HG03135 (cell line): ENCODE results near the gene PEX7.
"Not testable (repeated sequence)": the region's sequence is repeated elsewhere in the genome, so short reads cannot be mapped to it uniquely, and the experiment has no call there.

Source experiments
- ATAC-seq: cut with Tn5 transposase; IDR thresholded peaks from one replicate; pipeline ENCODE4 v1.9.1; 2021; ENCODE audit warnings: mild to moderate bottlenecking, moderate library complexity; ENCODE audit not compliant: unreplicated experiment

PEX7 gene

DNA sequence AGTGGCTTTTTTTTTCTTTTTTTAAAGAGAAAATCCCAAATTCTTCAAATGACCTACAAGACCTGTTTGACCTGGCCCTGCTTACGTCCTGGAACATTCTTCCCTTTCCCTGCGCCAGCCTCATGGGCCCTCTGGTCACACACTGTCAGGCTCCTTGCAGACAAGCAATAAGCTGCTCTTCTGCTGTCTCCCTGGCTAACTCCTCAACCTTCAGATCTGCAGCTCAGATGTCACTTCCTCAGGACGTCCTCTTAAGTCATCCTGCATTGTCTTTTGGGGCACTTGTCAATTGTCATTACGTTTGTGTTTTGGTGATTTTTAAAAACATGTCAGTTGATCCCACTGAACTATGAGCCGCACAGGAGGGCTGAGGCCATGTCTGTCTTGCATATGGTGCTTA lies 70.8 kb downstream of the PEX7 start:
- ATAC-seq = no peak

DNA sequence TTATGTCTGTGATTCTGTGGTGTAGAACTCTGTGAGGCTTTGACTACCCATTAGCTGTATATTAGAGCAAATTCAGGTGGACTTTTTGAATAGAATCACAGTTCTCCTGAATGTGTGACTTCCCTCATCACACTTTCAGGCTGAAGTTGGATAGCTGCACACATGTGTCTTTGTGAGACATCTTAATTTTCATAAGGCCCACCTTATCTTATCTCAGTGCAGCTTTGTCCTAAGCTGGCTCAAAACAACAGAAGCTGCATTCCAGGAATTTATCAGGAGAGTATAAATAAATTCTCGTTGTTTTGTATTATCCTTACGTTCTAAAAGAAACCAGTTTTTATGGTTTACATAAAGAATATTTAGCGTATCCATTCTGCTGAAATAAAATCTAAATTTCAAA lies 73.5 kb downstream of the PEX7 start:
- no peak for ATAC-seq

DNA sequence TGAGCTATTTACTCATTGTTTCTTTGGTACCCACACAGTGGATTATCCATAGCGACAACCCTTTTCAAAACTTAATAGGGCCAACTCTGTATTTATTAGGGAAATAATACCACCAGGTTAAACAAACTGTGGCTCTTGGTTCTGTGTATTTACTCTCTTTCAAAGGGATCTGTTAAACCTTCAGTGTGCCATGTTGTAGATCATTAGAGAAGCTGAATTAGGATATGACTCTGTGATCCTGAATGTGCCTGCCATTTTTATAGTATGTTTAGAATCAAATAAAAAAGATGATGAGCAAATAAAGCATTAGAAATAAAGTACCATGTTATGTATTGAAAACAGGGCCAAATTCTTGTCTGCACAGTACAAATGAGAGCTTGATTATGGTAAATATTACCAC lies 74.7 kb downstream of the PEX7 start:
- ATAC-seq = no peak

DNA sequence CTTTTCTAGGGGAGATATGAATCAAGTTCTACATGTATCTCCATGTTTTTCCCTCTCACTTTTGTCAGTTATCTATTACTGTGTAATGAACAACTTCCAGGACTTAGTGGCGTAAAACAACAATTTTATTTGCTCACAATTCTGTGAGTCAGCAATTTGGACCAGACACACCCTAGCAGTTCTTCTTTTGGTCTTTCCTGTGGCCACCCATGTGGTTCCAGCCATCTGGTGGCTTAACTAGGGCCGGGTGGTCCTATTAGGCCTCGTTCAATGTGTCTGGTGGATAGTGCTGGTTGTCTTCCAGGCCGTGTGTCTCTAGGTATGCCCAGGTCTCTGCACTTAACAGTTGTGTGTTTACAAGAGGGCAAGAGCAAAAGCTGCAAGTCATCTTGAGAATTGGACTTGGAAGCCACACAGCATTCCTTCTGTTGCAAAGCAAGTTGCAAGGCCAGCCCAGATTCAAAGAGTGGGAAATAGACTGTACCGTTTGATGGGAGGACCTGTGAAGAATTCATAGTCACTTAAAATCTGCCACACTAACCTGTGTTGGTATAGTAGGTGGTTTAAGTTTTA lies 78.9 kb downstream of the PEX7 start:
- ATAC-seq = no peak

DNA sequence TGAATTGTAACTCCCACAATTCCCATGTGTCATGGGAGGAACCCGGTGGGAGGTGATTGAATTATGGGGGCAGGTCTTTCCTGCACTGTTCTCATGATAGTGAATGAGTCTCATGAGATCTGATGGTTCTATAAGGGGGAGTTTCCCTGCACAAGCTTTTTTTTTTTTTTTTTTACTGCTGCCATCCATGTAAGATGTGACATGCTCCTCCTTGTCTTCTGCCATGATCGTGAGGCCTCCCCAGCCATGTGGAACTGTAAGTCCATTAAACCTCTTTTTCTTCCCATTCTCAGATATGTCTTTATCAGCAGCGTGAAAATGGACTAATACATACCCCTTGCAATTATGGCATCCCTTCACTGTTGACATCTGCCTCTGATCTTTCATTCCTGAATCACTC lies 82.1 kb downstream of the PEX7 start:
- not testable (repeated sequence) for ATAC-seq

DNA sequence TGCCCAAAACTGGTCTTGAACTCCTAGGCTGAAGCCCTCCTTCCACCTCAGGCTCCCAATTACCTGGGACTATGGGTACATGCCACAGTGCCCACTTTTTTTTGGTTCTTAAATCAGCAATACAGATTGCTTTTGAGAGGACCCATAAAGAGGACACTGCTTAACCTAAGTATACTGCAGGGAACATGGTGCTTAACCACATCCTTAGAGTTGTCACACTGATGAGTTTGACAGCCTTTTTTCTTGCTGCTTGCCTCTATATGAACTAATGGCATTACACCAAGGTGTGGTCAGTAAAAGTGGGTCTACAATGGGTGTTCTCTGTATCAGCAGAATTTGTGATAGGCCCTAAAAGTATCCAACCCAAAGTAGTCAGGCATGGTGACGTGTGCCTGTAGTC lies 92.6 kb downstream of the PEX7 start:
- no peak for ATAC-seq

DNA sequence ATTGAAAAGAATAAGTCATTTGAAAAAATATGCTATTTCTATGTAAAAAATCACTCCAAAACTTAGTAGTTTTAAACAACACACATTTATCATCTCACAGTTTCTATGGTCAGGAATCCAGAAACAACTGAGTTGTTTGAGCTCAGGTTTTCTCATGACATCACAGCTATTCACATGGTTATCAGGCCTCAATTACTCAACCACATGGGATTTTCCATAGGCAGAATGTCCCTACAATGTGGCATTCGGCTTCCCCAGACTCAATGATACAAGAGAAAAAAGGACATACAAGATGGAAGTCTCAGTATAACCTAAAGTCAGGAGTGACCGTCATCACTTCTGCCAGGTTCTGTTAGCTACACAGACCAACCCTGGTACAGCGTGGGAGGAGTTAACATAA lies 96.3 kb downstream of the PEX7 start:
- ATAC-seq = no peak

DNA sequence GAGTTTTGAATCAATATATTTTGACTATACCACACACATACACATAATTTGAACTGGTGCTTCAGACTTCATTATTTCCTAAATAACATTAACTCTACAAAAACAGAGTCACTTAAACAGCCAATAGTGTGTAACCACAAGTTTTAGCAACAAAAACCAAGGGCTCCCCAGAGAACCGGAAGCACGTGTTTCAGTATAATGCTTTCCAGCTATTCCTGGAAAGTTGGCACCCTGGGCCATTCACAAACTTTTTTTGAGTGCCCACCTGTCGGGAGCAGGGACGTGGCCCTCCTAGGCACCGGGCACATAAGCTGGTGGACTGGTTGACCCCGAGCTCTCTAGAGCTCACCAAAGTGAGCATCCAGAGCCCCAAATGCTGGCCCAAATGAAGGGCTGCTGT lies 97.8 kb downstream of the PEX7 start:
- no peak for ATAC-seq

DNA sequence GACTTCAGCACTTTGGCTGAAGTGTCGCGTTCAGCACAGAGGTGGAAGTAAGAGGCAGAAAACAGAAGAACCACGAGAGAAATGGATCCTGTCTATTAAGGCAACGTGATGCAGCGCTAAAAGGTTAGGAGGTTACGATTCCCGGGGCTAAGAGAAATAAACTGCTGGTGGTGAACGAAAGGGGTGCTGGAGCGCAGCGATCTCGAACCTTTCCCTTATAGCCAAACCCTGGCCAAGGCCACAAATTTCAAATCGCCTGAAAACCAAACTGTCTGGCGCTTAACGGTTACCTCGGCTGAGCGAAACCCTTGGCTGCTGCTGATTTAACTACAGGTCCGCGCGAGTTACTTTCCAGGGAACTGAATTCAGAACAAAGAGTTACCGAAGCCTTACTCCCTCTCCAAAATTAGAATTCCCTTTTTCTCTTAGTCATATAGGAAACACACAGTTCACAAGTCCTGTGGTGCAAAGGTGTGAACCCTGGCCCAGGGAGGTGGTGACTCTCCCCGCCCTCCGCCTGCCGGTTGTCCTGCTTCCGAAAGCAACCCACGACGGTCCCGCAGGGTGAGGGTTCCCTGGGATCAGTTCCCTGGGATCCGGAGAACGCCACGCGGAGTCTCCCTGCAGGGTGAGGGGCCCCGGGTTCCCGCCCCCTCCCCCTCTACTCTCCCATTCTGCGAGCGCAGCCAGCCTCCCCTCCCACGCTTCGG lies 98.4 kb downstream of the PEX7 start:
- no peak for ATAC-seq

DNA sequence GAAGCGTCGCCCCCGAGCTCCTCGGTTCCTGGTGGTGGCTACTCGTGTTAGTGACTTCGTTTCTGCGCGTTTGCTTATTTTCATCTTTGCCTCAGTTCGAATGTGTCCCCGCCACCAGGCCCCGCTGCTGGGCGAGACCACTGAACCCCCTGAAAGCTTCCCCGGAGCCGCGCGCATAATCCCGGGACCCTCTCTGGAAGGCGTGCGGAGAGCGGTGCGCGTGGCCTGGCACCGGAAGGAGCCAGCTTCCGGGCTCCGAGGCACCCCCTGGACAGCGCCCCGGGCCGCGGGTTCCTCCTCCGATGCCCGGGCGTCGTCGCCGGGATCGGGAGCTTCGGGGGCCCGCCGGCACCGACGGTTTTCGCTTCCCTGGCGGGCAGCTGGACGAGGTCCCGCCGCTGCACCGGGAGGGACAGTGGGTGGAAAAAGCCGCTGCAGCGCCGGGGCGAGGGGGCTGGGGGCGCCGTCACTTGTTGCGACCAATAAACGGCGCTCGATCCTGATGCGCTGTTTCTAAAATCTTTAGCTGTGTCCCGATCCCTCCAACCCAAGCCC lies 99.1 kb downstream of the PEX7 start:
- no peak for ATAC-seq

DNA sequence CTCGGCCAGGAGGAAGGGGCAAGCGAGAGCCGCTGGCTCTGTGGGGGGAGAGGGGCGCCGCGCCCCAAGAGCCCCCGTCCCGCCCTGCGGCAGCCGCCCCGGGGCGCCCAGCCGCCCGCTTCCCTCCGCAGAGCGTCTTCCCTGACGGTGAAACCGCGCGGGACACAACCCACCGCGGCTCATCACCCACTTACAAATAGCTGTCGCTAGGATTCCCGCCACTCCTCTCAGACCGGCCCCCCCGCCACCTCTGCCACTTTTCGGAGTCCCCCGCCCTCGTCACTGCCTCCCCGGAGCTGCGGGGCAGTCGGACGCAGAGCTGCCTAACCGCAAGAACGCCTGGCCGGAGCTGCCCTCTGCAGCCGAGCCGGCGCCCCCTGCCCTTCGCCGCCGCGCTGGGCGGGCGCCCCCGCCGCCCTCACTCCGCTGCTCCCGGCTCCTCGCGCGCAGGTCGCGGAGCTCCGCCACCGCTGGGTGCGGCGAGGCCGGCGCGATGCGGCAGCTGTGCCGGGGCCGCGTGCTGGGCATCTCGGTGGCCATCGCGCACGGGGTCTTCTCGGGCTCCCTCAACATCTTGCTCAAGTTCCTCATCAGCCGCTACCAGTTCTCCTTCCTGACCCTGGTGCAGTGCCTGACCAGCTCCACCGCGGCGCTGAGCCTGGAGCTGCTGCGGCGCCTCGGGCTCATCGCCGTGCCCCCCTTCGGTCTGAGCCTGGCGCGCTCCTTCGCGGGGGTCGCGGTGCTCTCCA lies 99.7 kb downstream of the PEX7 start, which contains the start of gene SLC35D3:
Gene SLC35D3, plus strand, starts transcription at position 366 of the 749 bp plus-strand sequence. Its CDS starts 128 bp downstream, at position 494.
- ATAC-seq = no peak

DNA sequence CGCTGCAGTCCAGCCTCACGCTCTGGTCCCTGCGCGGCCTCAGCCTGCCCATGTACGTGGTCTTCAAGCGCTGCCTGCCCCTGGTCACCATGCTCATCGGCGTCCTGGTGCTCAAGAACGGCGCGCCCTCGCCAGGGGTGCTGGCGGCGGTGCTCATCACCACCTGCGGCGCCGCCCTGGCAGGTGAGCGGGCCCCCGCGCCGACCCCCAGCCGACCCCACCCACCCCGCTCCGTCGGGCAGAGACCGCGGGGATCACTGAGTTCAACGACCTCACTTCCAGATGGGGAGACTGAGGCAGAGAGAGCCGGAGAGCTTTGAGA lies 100.3 kb downstream of the PEX7 start:
- no peak for ATAC-seq

DNA sequence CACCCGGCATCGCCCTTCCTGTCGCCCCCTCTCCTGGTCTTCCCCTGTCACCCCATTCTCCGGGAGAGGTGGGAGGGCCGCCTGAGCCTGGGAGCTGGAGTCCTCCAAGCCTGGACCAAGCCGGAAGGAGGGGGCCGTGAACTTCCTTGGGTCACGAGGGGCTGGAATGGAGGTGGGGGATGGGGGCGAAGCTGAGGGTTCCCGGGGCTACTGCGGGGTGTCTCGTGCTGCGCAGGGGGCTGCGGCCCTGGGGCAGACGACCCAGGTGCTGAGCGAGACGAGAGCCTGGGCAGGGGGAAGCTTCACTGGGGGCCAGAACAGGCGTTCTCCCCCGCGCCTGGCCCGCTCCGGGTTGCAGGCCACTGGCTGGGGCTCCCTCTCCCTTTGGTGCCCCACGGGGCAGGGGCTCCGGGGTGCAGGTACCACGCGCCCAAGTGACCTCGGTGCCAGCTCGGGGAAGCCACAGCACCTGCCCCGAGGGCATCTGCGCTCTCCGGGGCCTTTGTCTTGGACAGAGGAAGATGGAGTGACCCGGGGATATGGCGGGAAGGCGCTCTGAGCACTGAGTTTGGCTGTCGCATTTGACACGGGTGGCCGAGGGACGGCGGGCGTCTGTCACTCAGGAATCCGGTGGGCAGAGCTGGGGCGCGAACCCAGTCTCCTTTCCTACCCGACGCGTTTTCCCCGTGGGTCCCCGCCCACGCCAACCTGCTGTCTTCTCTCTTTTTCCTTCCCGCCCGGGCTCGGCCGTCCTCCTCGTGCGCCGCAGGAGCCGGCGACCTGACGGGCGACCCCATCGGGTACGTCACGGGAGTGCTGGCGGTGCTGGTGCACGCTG lies 100.9 kb downstream of the PEX7 start:
- no peak for ATAC-seq

DNA sequence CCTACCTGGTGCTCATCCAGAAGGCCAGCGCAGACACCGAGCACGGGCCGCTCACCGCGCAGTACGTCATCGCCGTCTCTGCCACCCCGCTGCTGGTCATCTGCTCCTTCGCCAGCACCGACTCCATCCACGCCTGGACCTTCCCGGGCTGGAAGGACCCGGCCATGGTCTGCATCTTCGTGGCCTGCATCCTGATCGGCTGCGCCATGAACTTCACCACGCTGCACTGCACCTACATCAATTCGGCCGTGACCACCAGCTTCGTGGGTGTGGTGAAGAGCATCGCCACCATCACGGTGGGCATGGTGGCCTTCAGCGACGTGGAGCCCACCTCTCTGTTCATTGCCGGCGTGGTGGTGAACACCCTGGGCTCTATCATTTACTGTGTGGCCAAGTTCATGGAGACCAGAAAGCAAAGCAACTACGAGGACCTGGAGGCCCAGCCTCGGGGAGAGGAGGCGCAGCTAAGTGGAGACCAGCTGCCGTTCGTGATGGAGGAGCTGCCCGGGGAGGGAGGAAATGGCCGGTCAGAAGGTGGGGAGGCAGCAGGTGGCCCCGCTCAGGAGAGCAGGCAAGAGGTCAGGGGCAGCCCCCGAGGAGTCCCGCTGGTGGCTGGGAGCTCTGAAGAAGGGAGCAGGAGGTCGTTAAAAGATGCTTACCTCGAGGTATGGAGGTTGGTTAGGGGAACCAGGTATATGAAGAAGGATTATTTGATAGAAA lies 101.7 kb downstream of the PEX7 start:
- ATAC-seq = no peak

DNA sequence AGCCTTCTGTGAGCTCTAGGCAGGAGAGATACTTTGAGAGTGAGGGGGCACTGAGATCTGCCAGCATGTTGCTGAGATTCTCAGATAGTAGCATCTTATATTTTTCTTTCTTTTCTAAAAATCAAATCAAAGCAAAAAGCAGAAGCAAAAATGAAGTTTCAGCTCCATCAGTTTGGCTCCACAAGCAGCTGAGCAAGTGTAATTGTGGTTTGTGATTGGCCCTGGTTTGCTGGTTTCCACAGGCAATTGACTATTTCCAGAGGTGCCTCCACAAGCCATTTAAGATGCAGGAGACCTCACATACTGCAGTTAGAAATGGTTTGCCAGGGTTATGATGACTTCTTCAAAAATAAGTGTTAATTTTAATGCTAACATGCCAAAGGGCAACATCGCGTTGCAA lies 104.0 kb downstream of the PEX7 start:
- no peak for ATAC-seq

DNA sequence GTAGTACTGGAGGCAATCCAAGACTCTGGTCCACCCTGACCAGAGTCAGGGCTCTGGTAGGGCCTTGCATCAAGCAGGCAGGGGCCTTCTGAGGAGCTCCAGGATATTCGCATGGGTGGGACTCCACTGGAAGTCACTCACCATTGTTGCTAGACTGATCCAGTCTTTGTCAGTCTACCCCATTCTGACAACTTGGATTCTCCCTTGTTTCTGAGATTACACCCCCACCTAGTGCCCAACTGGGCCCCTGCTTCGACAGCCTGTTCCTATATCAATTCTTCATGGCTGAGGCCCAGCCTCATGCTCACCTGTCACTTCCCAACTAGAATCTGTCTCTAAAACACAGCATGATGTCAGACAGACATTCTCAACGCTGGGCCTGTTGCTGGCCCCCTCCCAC lies 104.9 kb downstream of the PEX7 start:
- ATAC-seq = no peak

DNA sequence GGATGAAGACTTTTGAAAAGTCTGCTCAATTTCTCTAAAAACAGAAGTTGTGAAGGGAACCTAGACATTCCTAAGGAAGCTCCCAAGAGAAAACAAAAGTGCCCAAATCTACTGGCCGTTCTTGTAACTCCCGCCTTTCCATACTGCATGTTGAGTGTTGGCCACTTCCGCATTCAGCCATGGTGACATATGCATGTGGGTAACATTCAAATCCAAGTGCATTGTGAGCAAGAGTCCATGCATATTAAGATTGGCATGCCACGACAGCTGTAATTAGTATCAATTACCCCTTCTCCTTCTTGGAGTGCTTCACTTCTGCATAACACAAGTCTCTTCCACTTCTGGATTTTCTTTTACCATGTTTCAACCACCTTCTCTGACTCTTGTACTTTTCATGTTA lies 108.1 kb downstream of the PEX7 start:
- ATAC-seq = no peak

DNA sequence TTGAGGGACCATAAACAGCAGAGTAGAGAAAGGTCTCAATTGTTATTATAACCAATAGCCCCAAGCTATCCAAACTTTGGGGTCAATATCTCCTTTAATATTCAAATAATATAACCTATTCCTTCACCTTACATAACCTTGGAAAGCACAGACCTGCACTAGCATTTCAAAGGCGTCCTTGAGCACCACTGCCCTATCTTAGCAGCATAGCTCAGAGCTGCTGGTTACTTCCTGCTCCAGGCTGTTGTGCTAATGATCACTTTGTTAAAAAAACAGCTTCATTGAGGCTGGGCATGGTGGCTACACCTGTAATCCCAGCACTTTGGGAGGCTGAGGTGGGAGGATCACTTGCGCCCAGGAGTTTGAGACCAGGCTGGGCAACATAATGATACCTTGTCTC lies 110.2 kb downstream of the PEX7 start:
- no peak for ATAC-seq

DNA sequence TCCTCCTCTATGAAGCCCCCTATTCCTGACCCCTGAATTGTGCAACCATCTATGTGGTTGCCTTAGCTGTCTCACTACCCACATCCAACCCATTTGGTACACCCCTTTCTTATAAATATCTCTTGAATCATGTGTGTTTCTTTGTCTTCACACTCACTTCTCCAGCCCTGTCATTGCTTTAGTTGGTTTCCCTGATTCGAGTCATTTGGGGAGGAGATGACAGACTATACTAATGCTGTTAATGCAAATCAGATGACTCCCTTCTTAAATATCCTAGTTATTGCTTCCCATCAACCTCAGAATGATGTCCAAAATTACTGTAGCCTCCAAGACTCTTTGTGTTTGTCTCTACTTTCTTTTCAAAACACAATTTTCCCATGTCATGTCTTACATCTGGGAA lies 122.7 kb downstream of the PEX7 start:
- no peak for ATAC-seq

DNA sequence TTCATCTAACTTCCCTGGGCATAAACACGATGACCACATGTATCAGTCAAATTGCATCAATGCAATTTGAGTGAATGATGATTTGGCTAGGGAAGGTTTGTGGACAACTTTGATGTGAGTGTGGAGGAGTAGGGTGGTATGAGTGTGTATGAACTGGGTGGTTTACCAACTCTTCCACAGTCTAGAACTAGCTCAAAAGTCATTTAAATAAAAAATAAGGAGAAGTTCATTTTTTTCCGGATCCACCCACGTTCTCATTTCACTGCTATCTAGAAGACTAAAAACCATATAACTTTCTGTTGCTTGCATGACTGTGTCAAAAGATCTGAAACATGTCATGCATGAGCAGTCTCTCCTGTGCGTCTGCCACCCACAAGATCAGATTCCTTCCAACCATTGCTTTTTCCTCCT lies 123.3 kb downstream of the PEX7 start:
- no peak for ATAC-seq

DNA sequence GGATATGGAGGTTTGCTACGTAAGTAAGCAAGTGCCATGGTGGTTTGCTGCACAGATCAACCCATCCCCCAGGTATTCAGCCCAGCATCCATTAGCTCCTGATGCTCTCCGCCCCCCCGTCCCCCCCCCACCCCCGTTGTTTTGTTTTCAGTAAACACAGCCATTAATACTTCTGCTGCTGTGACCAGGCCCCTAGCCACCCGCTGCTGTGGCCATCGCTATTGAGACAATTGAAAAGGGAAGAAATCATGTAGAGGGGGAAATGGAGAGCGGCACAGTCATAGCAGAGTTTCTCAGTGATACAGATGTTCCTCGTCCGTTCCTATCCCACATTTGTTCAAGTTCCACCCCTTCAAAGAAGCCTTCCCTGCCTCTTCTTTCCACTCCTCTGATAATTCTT lies 124.6 kb downstream of the PEX7 start:
- no peak for ATAC-seq
